Measurements from ENCODE around the gene HS3ST6.

GRCh38 chr16:1947369-1947670, 29.1 kb upstream of the HS3ST6 start:
- TF ChIP-seq POLR2A (IDR thresholded peaks at IDR 0.05; ENCODE audit: low read depth, low read length) (no peak), POLR2AphosphoS5 (IDR thresholded peaks at IDR 0.05; ENCODE audit: low read depth, low read length) (no peak), TAF1 (IDR thresholded peaks at IDR 0.05; ENCODE audit: borderline replicate concordance, low read depth, low read length) (no peak)

Measured in GM12892 (cell line).